ENCODE measurements around the gene OARD1. TPM values are rescaled to one million over a fixed set of nuclear protein-coding genes. Genes with fewer than 3 reads are reported as not detected.
A peak's percentile ranks its signal among the peaks of the same experiment; 100 is the strongest.
"Not testable (repeated sequence)": the region's sequence is repeated elsewhere in the genome, so short reads cannot be mapped to it uniquely, and the experiment has no call there.

Gene OARD1, protein sequence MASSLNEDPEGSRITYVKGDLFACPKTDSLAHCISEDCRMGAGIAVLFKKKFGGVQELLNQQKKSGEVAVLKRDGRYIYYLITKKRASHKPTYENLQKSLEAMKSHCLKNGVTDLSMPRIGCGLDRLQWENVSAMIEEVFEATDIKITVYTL
- 7.2 and 7.7 TPM in 2 replicates for total RNA-seq

DNA sequence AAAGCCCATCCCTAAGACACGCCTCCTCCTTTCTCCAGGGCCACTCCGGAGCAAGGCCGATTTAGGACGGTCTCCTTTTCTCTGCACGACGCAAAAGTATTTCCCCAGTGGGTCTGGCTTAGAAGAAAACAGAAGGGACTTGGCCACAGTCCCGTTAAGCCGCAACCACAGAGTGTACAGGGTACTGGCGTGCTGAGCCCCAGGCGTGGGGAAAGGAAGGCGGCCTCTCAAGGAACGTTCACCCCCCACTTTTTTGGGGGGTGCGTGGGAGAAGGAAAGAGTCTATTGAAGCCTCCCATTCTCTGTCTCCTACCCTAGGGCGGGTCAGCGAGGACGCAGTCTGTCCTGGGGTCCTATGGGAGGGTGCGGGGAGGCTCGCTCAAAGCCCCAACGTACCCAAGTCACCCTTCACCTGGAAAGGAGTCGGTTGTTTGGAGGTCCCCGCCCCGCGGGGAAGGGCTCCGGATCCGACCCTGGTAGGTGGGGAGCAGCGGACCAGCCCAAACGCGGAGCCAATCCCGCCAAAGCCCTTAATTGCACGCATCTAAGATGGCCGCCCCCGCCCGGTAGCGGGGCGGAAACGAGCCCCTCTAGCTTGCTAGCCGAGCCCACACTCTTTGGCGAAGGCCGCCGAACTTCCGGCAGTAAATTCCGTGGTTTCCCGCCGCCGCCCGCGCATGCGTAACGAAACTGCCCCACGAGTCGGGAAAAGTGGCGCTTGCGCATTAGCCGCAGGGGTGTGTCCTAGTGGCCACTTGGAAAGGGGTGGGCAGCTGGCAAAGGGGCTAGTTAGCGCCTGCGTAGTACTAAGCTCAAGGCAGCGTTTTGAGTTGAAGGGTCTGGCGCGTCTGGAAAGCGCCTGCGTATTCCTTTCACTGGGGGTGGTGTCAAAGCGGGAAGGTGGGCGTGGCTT lies at the start of gene OARD1:
Gene OARD1, minus strand, starts transcription at position 434 of the 913 bp plus-strand sequence. CDS start 722 bp downstream, outside the sequence.
- Histone ChIP-seq H3K4me3 (ENCODE audit: insufficient read depth, low read length) (peak within 1 kb of the TSS; percentile 87), H3K27ac (ENCODE audit: low read depth, low read length) (peak within 1 kb of the TSS; percentile 94), H3K9me3 (ENCODE audit: low read depth, low read length) (no peaks in the 10 kb centered on the region), H3K36me3 (ENCODE audit: insufficient read depth, low read length) (peaks cover 2% of the 10 kb centered on the region), H4K20me1 (ENCODE audit: insufficient read depth, low read length) (peaks cover 7% of the 10 kb centered on the region), H2AFZ (ENCODE audit: low read length) (peak within 1 kb of the TSS; percentile 95), H3K4me2 (ENCODE audit: insufficient read depth, low read length) (peak within 1 kb of the TSS; percentile 100), H3K4me1 (ENCODE audit: insufficient read depth, low read length) (peaks cover 21% of the 10 kb centered on the region), H3K79me2 (ENCODE audit: insufficient read depth, low read length) (peaks cover 35% of the 10 kb centered on the region), H3K27me3 (ENCODE audit: insufficient read depth, low read length) (no peaks in the 10 kb centered on the region)
- peak; percentile 97 for DNase-seq (ENCODE audit: insufficient read length, low spot score, missing footprints)
- TF ChIP-seq, protein P1, sequence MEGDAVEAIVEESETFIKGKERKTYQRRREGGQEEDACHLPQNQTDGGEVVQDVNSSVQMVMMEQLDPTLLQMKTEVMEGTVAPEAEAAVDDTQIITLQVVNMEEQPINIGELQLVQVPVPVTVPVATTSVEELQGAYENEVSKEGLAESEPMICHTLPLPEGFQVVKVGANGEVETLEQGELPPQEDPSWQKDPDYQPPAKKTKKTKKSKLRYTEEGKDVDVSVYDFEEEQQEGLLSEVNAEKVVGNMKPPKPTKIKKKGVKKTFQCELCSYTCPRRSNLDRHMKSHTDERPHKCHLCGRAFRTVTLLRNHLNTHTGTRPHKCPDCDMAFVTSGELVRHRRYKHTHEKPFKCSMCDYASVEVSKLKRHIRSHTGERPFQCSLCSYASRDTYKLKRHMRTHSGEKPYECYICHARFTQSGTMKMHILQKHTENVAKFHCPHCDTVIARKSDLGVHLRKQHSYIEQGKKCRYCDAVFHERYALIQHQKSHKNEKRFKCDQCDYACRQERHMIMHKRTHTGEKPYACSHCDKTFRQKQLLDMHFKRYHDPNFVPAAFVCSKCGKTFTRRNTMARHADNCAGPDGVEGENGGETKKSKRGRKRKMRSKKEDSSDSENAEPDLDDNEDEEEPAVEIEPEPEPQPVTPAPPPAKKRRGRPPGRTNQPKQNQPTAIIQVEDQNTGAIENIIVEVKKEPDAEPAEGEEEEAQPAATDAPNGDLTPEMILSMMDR (IDR thresholded peaks at IDR 0.05; ENCODE audit: extremely low read depth, low read depth, low read length): no peak

DNA sequence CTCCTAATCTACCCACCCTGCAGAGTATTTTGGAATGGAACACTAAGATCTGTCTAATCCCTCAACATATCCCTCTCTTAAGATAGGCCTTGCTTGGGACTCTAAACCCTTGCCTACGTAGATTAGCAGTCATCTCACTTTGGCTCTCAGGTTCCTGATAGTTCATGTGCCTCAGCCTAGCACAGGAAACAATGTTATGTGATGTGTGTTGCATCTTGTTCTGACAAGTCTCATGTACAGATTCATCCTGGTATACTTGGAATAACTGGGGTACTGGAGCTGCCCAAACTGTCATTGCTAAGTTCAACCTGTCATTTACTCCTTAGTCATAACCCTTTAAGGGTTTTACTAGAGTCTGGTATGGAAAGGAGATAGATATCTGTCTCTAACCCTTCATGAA lies 47.9 kb upstream of the OARD1 start:
- no peaks in the 10 kb centered on the region for H4K20me1 ChIP-seq (ENCODE audit: insufficient read depth, low read length)
- no peak overlapping the region for H3K4me3 ChIP-seq (ENCODE audit: insufficient read depth, low read length)
- H3K4me1 ChIP-seq (ENCODE audit: insufficient read depth, low read length): no peaks in the 10 kb centered on the region
- H2AFZ ChIP-seq (ENCODE audit: low read length): no peak overlapping the region
- TF ChIP-seq, protein P1 (IDR thresholded peaks at IDR 0.05; ENCODE audit: extremely low read depth, low read depth, low read length): no peak
- no peak for DNase-seq (ENCODE audit: insufficient read length, low spot score, missing footprints)
- no peak overlapping the region for H3K4me2 ChIP-seq (ENCODE audit: insufficient read depth, low read length)
- no peaks in the 10 kb centered on the region for H3K9me3 ChIP-seq (ENCODE audit: low read depth, low read length)
- no peaks in the 10 kb centered on the region for H3K79me2 ChIP-seq (ENCODE audit: insufficient read depth, low read length)
- no peaks in the 10 kb centered on the region for H3K36me3 ChIP-seq (ENCODE audit: insufficient read depth, low read length)
- no peaks in the 10 kb centered on the region for H3K27me3 ChIP-seq (ENCODE audit: insufficient read depth, low read length)
- no peak overlapping the region for H3K27ac ChIP-seq (ENCODE audit: low read depth, low read length)

DNA sequence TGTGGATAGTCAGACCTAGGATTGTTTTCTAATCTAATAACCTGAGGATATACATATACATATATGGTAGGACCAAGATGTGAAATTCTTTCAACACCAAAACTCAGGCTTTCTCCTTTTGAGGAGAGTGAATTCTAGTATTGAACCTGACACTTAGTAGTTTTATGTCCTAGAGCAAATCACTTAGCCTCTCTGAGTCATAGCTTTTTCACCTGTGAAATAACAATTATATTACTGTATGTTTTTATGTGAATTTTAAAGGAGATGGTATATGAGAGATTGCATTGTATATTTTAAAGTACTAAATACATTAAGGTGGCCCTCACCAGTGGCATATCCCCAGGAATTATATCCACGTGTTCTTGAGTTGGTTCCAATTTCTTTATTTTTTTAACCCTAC lies 47.4 kb upstream of the OARD1 start:
- DNase-seq (ENCODE audit: insufficient read length, low spot score, missing footprints): no peak
- no peak overlapping the region for H3K27ac ChIP-seq (ENCODE audit: low read depth, low read length)

DNA sequence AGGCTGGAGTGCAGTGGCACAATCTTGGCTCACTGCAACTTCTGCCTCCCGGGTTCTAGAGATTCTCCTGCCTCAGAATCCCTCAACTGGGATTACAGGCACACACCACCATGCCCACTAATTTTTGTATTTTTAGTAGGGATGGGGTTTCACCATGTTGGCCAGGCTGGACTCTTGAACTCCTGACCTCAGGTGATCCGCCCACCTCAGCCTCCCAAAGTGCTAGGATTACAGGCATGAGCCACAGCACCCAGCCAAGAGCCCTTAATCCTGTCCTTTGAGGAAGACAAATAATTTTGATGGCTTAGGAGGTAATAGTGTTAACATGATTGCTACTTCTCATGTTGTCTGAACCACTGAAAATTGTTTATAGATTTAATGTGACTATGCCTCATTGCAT lies 42.9 kb upstream of the OARD1 start:
- not testable (repeated sequence) for H3K79me2 ChIP-seq (ENCODE audit: insufficient read depth, low read length); H3K9me3 ChIP-seq (ENCODE audit: low read depth, low read length); DNase-seq (ENCODE audit: insufficient read length, low spot score, missing footprints); H3K36me3 ChIP-seq (ENCODE audit: insufficient read depth, low read length); H4K20me1 ChIP-seq (ENCODE audit: insufficient read depth, low read length); H3K4me3 ChIP-seq (ENCODE audit: insufficient read depth, low read length); H3K27me3 ChIP-seq (ENCODE audit: insufficient read depth, low read length); H3K4me2 ChIP-seq (ENCODE audit: insufficient read depth, low read length); H2AFZ ChIP-seq (ENCODE audit: low read length); H3K4me1 ChIP-seq (ENCODE audit: insufficient read depth, low read length); H3K27ac ChIP-seq (ENCODE audit: low read depth, low read length)

More for the DNA sequence above, 47.4 kb upstream of the OARD1 start:
- Histone ChIP-seq H4K20me1 (ENCODE audit: insufficient read depth, low read length) (no peaks in the 10 kb centered on the region), H3K27me3 (ENCODE audit: insufficient read depth, low read length) (no peaks in the 10 kb centered on the region), H3K9me3 (ENCODE audit: low read depth, low read length) (no peaks in the 10 kb centered on the region), H3K4me3 (ENCODE audit: insufficient read depth, low read length) (no peak overlapping the region), H3K36me3 (ENCODE audit: insufficient read depth, low read length) (no peaks in the 10 kb centered on the region), H3K4me1 (ENCODE audit: insufficient read depth, low read length) (no peaks in the 10 kb centered on the region), H2AFZ (ENCODE audit: low read length) (no peak overlapping the region), H3K4me2 (ENCODE audit: insufficient read depth, low read length) (no peak overlapping the region), H3K79me2 (ENCODE audit: insufficient read depth, low read length) (no peaks in the 10 kb centered on the region)
- TF ChIP-seq, protein P1 (IDR thresholded peaks at IDR 0.05; ENCODE audit: extremely low read depth, low read depth, low read length): no peak

Data from osteoblast (primary cell).